Activated T-cell treated with anti-CD3 and anti-CD28 coated beads, Interleukin-2, amount 50 U/mL, for 4 hours (primary cell): ENCODE measurements around the gene SYNE1. TPM values are rescaled to one million over a fixed set of nuclear protein-coding genes. Genes with fewer than 3 reads are reported as not detected.
A peak's percentile ranks its signal among the peaks of the same experiment; 100 is the strongest.

Experiments used
- ATAC-seq, 2 donors: fragments of 200-7000 bp; cut with Tn5 transposase; one replicate each; pipeline ENCODE4 v1.10.0; 2021
- DNase-seq: peaks from one replicate; pipeline ENCODE4 v3.0.0-alpha.2; 2020
- H3K27me3 Mint-ChIP-seq: one replicate; pipeline ENCODE4 v1.8.0; 2021; ENCODE audit warnings: low read depth, mixed read lengths
- H3K36me3 Mint-ChIP-seq: one replicate; pipeline ENCODE4 v1.8.0; 2022; ENCODE audit warnings: mixed read lengths; ENCODE audit not compliant: insufficient read depth
- H3K4me1 Mint-ChIP-seq: one replicate; pipeline ENCODE4 v1.8.0; 2021; ENCODE audit warnings: low read depth, mixed read lengths
- H3K4me3 Mint-ChIP-seq: one replicate; pipeline ENCODE4 v1.8.0; 2021; ENCODE audit warnings: mild to moderate bottlenecking, moderate library complexity, mixed read lengths
- H3K9me3 Mint-ChIP-seq: one replicate; pipeline ENCODE4 v1.8.0; 2021; ENCODE audit warnings: mixed read lengths
- total RNA-seq, 3 donors: library from RNA; stranded (reverse); gene quantifications; one replicate each; pipeline ENCODE4 v1.2.1, GENCODE V29; 2021

Gene SYNE1
- total RNA-seq, 3 donors from 2014 or later = 11.0 to 16.1 (median 11.1) TPM

- Mint-ChIP-seq H3K9me3 (peaks cover 4% of the 10 kb centered on the region), H3K4me1 (peaks cover 42% of the 10 kb centered on the region), H3K4me3 (no peak overlapping the region), H3K36me3 (peaks cover 36% of the 10 kb centered on the region), H3K27me3 (no peaks in the 10 kb centered on the region)
- no peak for DNase-seq
- ATAC-seq = no peak
Measured at GRCh38 chr6:152167641-152168603, 469.2 kb downstream of the SYNE1 start.

- ATAC-seq (no peak), DNase-seq (no peak)
- Mint-ChIP-seq H3K4me3 (no peak overlapping the region), H3K27me3 (no peaks in the 10 kb centered on the region), H3K9me3 (peaks cover 4% of the 10 kb centered on the region), H3K4me1 (peaks cover 40% of the 10 kb centered on the region), H3K36me3 (peaks cover 43% of the 10 kb centered on the region)
Measured at GRCh38 chr6:152166897-152167296, 470.3 kb downstream of the SYNE1 start.

DNA sequence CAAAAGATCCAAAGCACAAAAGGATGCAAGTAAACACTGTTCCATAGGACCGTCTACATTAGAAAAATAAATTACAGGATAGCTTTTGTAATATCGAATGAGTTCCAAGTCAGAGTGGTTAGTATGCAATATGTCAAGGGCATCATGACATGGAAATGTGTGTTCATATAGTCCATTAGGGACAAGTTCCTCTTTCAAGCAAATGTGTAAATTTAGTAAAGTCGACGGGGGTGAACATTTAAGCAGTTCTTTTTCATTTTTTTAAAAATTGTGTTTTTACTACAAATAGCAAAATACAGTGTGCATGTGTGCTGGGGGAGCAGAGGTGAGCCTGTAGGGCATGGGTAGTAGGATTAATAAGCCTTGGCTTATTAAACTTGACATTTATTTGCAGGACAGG lies 470.7 kb downstream of the SYNE1 start:
- ATAC-seq (no peak), DNase-seq (no peak)
- peaks cover 45% of the 10 kb centered on the region for H3K36me3 Mint-ChIP-seq
- peaks cover 4% of the 10 kb centered on the region for H3K9me3 Mint-ChIP-seq
- no peak overlapping the region for H3K4me3 Mint-ChIP-seq
- peaks cover 40% of the 10 kb centered on the region for H3K4me1 Mint-ChIP-seq
- H3K27me3 Mint-ChIP-seq = no peaks in the 10 kb centered on the region

GRCh38 chr6:152164957-152165356 lies 472.2 kb downstream of the SYNE1 start:
- Mint-ChIP-seq H3K4me1 (peaks cover 38% of the 10 kb centered on the region), H3K27me3 (no peaks in the 10 kb centered on the region), H3K4me3 (no peak overlapping the region), H3K9me3 (no peaks in the 10 kb centered on the region), H3K36me3 (peaks cover 41% of the 10 kb centered on the region)
- no peak for ATAC-seq
- no peak for DNase-seq

DNA sequence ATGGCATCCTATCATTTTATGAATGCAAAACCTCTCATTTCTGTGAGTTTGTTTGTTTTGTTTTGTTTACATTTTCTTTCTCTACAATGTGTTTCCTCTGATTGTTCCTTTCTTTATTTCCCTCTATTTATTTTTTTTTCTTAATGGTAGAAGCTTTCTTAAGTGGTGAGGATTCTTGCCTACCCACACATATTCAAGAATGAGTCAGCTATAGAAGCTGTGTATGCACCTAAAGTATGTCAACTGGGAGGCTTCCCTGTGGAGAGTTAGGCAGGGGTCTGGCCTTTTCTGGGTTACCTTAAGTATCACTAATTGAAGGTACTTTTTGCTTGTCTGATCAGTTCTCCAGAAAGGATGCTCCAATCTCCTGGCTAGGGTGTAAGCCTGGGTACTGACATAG lies 475.7 kb downstream of the SYNE1 start:
- Mint-ChIP-seq H3K4me1 (peaks cover 28% of the 10 kb centered on the region), H3K27me3 (no peaks in the 10 kb centered on the region), H3K36me3 (peaks cover 38% of the 10 kb centered on the region), H3K9me3 (no peaks in the 10 kb centered on the region), H3K4me3 (no peak overlapping the region)
- ATAC-seq (peak; percentile 74 to 80), DNase-seq (no peak)

DNA sequence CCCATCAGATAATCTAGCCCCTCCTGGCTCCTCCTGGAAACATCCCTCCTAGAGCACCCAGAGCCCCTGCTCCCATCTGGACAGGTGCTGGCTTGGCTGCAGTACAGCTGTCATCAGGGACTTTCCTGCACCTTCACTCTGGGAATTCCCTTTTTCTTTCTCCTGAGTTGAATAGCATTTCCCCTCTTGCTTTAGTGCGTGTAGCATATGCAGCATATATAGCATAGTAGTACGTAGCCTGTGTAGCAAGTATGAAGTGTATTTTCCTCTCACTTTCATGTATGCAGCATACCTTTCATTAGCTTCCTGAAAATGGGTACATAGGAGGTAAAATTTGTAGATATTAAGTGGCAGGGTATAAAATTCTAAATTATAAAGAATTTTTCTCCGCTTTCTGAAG lies 476.8 kb downstream of the SYNE1 start:
- peaks cover 39% of the 10 kb centered on the region for H3K36me3 Mint-ChIP-seq
- no peaks in the 10 kb centered on the region for H3K9me3 Mint-ChIP-seq
- peaks cover 25% of the 10 kb centered on the region for H3K4me1 Mint-ChIP-seq
- peak; percentile 80 for ATAC-seq
- H3K27me3 Mint-ChIP-seq = no peaks in the 10 kb centered on the region
- no peak for DNase-seq
- H3K4me3 Mint-ChIP-seq = no peak overlapping the region

- Mint-ChIP-seq H3K4me3 (no peak overlapping the region), H3K27me3 (no peaks in the 10 kb centered on the region), H3K36me3 (peaks cover 34% of the 10 kb centered on the region), H3K4me1 (peaks cover 9% of the 10 kb centered on the region), H3K9me3 (no peaks in the 10 kb centered on the region)
- DNase-seq = no peak
- no peak for ATAC-seq
Measured at GRCh38 chr6:152155792-152156191, 481.4 kb downstream of the SYNE1 start.

- Mint-ChIP-seq H3K27me3 (no peaks in the 10 kb centered on the region), H3K36me3 (peaks cover 37% of the 10 kb centered on the region), H3K4me1 (peaks cover 1% of the 10 kb centered on the region), H3K4me3 (no peak overlapping the region), H3K9me3 (no peaks in the 10 kb centered on the region)
- DNase-seq = no peak
- ATAC-seq = no peak
Measured at GRCh38 chr6:152154559-152155356, 482.4 kb downstream of the SYNE1 start.

DNA sequence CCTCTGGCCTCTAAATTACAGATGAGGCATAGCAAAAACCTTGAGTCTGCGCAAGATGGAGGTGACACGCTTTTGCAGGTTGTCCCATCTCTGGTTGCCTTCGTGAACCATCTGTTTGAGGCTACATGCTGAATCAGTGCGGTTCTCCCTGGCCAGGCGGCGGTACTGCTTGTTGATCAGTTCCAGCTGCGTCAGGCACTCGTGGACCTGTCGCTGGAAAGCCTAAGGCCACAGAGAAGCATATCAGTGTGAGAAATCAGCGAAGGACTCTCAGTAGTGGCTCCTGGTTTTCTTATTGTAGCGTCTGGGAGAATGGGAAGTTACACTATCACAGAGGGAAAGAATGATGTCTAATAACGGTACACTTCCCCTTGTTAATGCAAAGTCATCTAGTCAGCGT lies 485.2 kb downstream of the SYNE1 start:
- H3K27me3 Mint-ChIP-seq = no peaks in the 10 kb centered on the region
- H3K9me3 Mint-ChIP-seq = no peaks in the 10 kb centered on the region
- ATAC-seq (no peak), DNase-seq (no peak)
- no peaks in the 10 kb centered on the region for H3K4me1 Mint-ChIP-seq
- H3K36me3 Mint-ChIP-seq = peaks cover 47% of the 10 kb centered on the region
- no peak overlapping the region for H3K4me3 Mint-ChIP-seq

- ATAC-seq (no peak), DNase-seq (no peak)
- H3K36me3 Mint-ChIP-seq = peaks cover 49% of the 10 kb centered on the region
- H3K4me3 Mint-ChIP-seq = no peak overlapping the region
- no peaks in the 10 kb centered on the region for H3K4me1 Mint-ChIP-seq
- H3K27me3 Mint-ChIP-seq = no peaks in the 10 kb centered on the region
- no peaks in the 10 kb centered on the region for H3K9me3 Mint-ChIP-seq
Measured at GRCh38 chr6:152150196-152150595, 487.0 kb downstream of the SYNE1 start.

DNA sequence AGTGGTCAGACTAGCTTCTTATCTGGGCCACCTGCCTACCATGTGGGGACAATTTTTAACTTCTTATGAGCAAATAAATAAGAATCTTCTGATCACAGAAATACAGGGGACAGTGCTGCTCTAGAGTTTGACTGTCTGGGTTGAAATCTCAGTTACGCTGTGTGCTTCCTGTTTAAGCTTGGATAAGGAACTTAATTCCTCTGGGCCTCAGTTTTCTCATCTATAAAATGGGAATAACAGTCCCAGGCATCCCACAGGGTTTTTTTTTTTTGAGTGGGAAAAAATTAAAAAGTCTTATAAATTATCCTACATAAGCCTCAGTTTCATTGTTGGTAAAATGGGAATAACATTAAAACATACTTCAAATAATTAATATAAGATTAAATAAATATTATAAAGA lies 488.8 kb downstream of the SYNE1 start:
- H3K9me3 Mint-ChIP-seq = no peaks in the 10 kb centered on the region
- ATAC-seq = no peak

GRCh38 chr6:152147269-152147668 lies 489.9 kb downstream of the SYNE1 start:
- Mint-ChIP-seq H3K4me1 (no peaks in the 10 kb centered on the region), H3K9me3 (no peaks in the 10 kb centered on the region), H3K36me3 (peaks cover 56% of the 10 kb centered on the region), H3K4me3 (no peak overlapping the region), H3K27me3 (no peaks in the 10 kb centered on the region)
- no peak for ATAC-seq
- DNase-seq = no peak

More for the DNA sequence above, 488.8 kb downstream of the SYNE1 start:
- Mint-ChIP-seq H3K4me1 (no peaks in the 10 kb centered on the region), H3K36me3 (peaks cover 54% of the 10 kb centered on the region), H3K27me3 (no peaks in the 10 kb centered on the region), H3K4me3 (no peak overlapping the region)
- DNase-seq = no peak

DNA sequence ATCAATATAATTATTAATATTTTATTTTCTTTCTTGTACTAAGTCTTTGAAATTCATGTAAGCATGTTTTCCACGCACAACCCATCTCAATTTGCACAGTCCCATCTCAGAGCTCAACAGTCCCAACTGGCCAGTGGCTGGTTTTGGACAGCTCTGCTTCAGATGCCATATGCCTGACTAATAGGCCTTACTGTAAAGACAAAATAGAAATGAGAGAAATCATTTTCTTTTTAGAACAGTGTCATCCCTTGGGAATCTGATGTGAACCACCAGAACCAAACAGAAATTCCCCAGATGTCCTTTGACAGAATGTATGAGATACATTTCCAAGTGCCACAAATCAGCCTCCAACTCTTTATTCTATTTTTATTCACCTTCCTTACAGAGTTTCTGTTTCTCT lies 490.8 kb downstream of the SYNE1 start:
- H3K27me3 Mint-ChIP-seq = no peaks in the 10 kb centered on the region
- no peak overlapping the region for H3K4me3 Mint-ChIP-seq
- DNase-seq (no peak), ATAC-seq (no peak)
- H3K36me3 Mint-ChIP-seq = peaks cover 52% of the 10 kb centered on the region
- H3K9me3 Mint-ChIP-seq = no peaks in the 10 kb centered on the region
- H3K4me1 Mint-ChIP-seq = no peaks in the 10 kb centered on the region

GRCh38 chr6:152143359-152143758 lies 493.8 kb downstream of the SYNE1 start:
- H3K36me3 Mint-ChIP-seq = peaks cover 48% of the 10 kb centered on the region
- no peaks in the 10 kb centered on the region for H3K4me1 Mint-ChIP-seq
- H3K27me3 Mint-ChIP-seq = no peaks in the 10 kb centered on the region
- no peaks in the 10 kb centered on the region for H3K9me3 Mint-ChIP-seq
- DNase-seq (no peak), ATAC-seq (no peak)
- no peak overlapping the region for H3K4me3 Mint-ChIP-seq
